ENCODE results near the gene ETFB.

ETFB gene

GRCh38 chr19:51339313-51339686 is 26.9 kb downstream of the ETFB start:
- no peak for DNase-seq (ENCODE audit: extremely low spot score)
- no peak for TF ChIP-seq LEF1 (IDR thresholded peaks at IDR 0.05; ENCODE audit: borderline replicate concordance)
- no peak for TF ChIP-seq FOXA1 (IDR thresholded peaks at IDR 0.05)
- TF ChIP-seq CTBP1 (IDR thresholded peaks at IDR 0.05; ENCODE audit: borderline replicate concordance), result no peak
- TF ChIP-seq ZNF384 (IDR thresholded peaks at IDR 0.05), result no peak
- no peak for TF ChIP-seq TARDBP (IDR thresholded peaks at IDR 0.05)
- no peak for TF ChIP-seq FOXK2 (IDR thresholded peaks at IDR 0.05)
- TF ChIP-seq SUZ12 (IDR thresholded peaks at IDR 0.05), result no peak
- TF ChIP-seq FOXM1 (IDR thresholded peaks at IDR 0.05; ENCODE audit: borderline replicate concordance), result no peak
- TF ChIP-seq ELF4 (IDR thresholded peaks at IDR 0.05), result no peak
- TF ChIP-seq NFRKB (IDR thresholded peaks at IDR 0.05), result no peak
- TF ChIP-seq BHLHE40 (IDR thresholded peaks at IDR 0.05; ENCODE audit: borderline replicate concordance), result no peak
- TF ChIP-seq HDGF (IDR thresholded peaks at IDR 0.05; ENCODE audit: borderline replicate concordance), result no peak
- ChIA-PET CTCF (interaction anchor here (0.6 to 1.1 kb wide), 2 partner anchors 27 to 42 kb away, joined by 3 to 6 read pairs; partner anchors contain the start of gene ETFB), POLR2A (interaction anchor here (0.5 to 5.9 kb wide), 7 partner anchors 10 to 55 kb away, joined by 3 to 40 read pairs (median 5); partner anchors contain the start of gene ETFB)

GRCh38 chr19:51338563-51339312 is 27.4 kb downstream of the ETFB start:
- ChIA-PET CTCF (interaction anchor here (0.6 to 1.1 kb wide), 2 partner anchors 10 to 42 kb away, joined by 3 read pairs; no protein-coding TSS in a partner anchor), POLR2A (interaction anchor here (1.0 to 5.9 kb wide), 5 partner anchors 27 to 56 kb away, joined by 3 to 40 read pairs (median 5); partner anchors contain the start of gene ETFB)
- TF ChIP-seq FOXK2 (IDR thresholded peaks at IDR 0.05), result no peak
- peak; percentile 61 for TF ChIP-seq L3MBTL2 (conservative IDR thresholded peaks at IDR 0.05)
- peak; percentile 82 for DNase-seq (ENCODE audit: extremely low spot score)

GRCh38 chr19:51337861-51338562 is 28.2 kb downstream of the ETFB start:
- DNase-seq (ENCODE audit: extremely low spot score), result no peak
- no peak for TF ChIP-seq FOXK2 (IDR thresholded peaks at IDR 0.05)
- TF ChIP-seq ZNF384 (IDR thresholded peaks at IDR 0.05), result no peak
- TF ChIP-seq FOXA1 (IDR thresholded peaks at IDR 0.05), result no peak
- TF ChIP-seq TARDBP (IDR thresholded peaks at IDR 0.05), result no peak
- TF ChIP-seq FOXM1 (IDR thresholded peaks at IDR 0.05; ENCODE audit: borderline replicate concordance), result no peak
- no peak for TF ChIP-seq CTBP1 (IDR thresholded peaks at IDR 0.05; ENCODE audit: borderline replicate concordance)
- TF ChIP-seq SP1 (IDR thresholded peaks at IDR 0.05), result no peak
- TF ChIP-seq L3MBTL2 (conservative IDR thresholded peaks at IDR 0.05), result no peak

DNA sequence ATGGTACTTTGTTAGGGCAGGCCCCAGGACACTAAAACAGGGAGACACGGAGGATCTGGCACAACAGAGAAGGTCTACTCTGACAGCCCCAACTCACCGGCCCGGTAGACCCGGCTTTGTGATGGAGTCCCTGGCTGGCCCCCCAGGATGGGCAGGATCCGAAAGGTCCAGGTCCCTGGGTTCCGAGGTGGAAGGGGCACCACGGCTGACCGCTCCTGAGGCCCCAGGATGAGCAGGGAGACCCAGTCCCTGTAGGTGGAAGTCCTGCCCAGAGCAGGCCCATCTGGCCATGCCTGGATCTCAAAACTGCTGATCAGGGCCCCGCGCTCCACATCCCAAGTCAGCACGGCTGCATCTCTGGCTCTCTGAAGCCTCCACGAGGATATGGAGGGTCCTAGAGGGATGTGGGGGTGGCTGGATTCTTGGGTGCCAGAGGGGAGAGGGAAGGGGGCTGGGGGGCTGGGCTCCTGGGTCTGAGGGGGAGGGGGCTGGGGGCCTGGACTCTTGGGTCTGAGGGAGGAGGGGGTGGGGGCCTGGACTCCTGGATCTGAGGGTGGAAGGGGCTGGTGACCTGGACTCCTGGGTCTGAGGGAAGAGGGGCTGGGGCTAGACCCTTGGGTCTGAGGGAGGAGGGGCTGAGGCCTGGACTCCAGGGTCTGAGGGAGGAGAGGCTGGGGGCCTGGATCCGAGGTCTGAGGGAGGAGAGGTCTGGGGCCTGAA is 28.9 kb downstream of the ETFB start:
- CTCF ChIA-PET, result interaction anchor here (0.6 kb wide), 1 partner anchor 41 kb away, joined by 4 read pairs; no protein-coding TSS in a partner anchor
- TF ChIP-seq ZNF384 (IDR thresholded peaks at IDR 0.05) (no peak), FOXA1 (IDR thresholded peaks at IDR 0.05) (no peak), BHLHE40 (IDR thresholded peaks at IDR 0.05; ENCODE audit: borderline replicate concordance) (no peak), FOXK2 (IDR thresholded peaks at IDR 0.05) (no peak), HDGF (IDR thresholded peaks at IDR 0.05; ENCODE audit: borderline replicate concordance) (no peak), PKNOX1 (IDR thresholded peaks at IDR 0.05) (no peak), LEF1 (IDR thresholded peaks at IDR 0.05; ENCODE audit: borderline replicate concordance) (no peak), SUZ12 (IDR thresholded peaks at IDR 0.05) (no peak), ELF4 (IDR thresholded peaks at IDR 0.05) (no peak), CTBP1 (IDR thresholded peaks at IDR 0.05; ENCODE audit: borderline replicate concordance) (no peak), ARNT (IDR thresholded peaks at IDR 0.05) (no peak), NFRKB (IDR thresholded peaks at IDR 0.05) (no peak), SP1 (IDR thresholded peaks at IDR 0.05) (no peak), TARDBP (IDR thresholded peaks at IDR 0.05) (no peak)
- POLR2A ChIA-PET, result interaction anchor here (1.0 kb wide), 1 partner anchor 58 kb away, joined by 3 read pairs; no protein-coding TSS in a partner anchor
- DNase-seq (ENCODE audit: extremely low spot score), result no peak

More at GRCh38 chr19:51337861-51338562, 28.2 kb downstream of the ETFB start:
- ChIA-PET CTCF (interaction anchor here (0.6 kb wide), 2 partner anchors 9 to 40 kb away, joined by 3 to 4 read pairs; no protein-coding TSS in a partner anchor), POLR2A (interaction anchor here (1.0 kb wide), 1 partner anchor 57 kb away, joined by 3 read pairs; no protein-coding TSS in a partner anchor)

DNA sequence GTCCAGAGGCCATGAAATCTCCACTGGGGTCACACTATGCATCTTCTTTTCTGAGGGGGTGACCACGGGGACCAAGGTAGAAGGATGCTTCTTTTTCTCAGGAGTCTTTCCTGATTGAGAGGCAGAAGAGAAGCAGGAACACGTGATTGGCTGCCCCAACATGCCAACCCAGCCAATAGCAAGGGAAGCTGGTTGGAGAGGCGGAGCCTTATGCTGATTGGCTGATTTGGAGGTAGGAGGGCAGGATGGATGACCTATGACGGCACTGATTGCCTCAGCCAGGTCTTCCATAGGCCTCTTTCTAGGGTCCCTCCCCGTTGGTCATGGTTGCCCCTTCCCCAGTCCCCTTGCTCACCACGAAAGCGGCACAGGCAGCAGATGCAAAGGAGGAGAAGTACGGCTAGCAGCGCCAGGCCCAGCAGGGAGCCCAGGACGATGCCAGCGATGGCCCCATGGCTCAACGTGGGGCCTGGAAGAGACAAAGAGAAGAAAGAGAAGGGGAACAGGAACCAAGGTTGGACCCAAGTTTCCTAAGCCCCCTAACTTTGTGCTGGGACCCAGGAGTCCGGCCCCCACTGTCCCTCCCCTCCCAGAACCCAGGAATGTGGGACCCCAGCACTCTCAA is 32.2 kb downstream of the ETFB start:
- TF ChIP-seq L3MBTL2 (conservative IDR thresholded peaks at IDR 0.05) (no peak), FOXA1 (IDR thresholded peaks at IDR 0.05) (no peak), ELF4 (IDR thresholded peaks at IDR 0.05) (no peak), LEF1 (IDR thresholded peaks at IDR 0.05; ENCODE audit: borderline replicate concordance) (no peak), SP1 (IDR thresholded peaks at IDR 0.05) (no peak), FOXM1 (IDR thresholded peaks at IDR 0.05; ENCODE audit: borderline replicate concordance) (no peak), SUZ12 (IDR thresholded peaks at IDR 0.05) (no peak)
- ChIA-PET CTCF (no interaction called here), POLR2A (no interaction called here)
- DNase-seq (ENCODE audit: extremely low spot score), result no peak

GRCh38 chr19:51331716-51332115 is 34.5 kb downstream of the ETFB start:
- no peak for DNase-seq (ENCODE audit: extremely low spot score)
- ChIA-PET POLR2A (no interaction called here), CTCF (no interaction called here)
- no peak for TF ChIP-seq BHLHE40 (IDR thresholded peaks at IDR 0.05; ENCODE audit: borderline replicate concordance)
- TF ChIP-seq FOXA1 (IDR thresholded peaks at IDR 0.05), result no peak
- no peak for TF ChIP-seq LEF1 (IDR thresholded peaks at IDR 0.05; ENCODE audit: borderline replicate concordance)
- TF ChIP-seq PKNOX1 (IDR thresholded peaks at IDR 0.05), result no peak
- TF ChIP-seq FOXM1 (IDR thresholded peaks at IDR 0.05; ENCODE audit: borderline replicate concordance), result no peak
- no peak for TF ChIP-seq ARNT (IDR thresholded peaks at IDR 0.05)
- no peak for TF ChIP-seq TARDBP (IDR thresholded peaks at IDR 0.05)
- TF ChIP-seq ELF4 (IDR thresholded peaks at IDR 0.05), result no peak
- no peak for TF ChIP-seq L3MBTL2 (conservative IDR thresholded peaks at IDR 0.05)
- no peak for TF ChIP-seq SP1 (IDR thresholded peaks at IDR 0.05)
- no peak for TF ChIP-seq ZNF384 (IDR thresholded peaks at IDR 0.05)
- no peak for TF ChIP-seq SUZ12 (IDR thresholded peaks at IDR 0.05)
- TF ChIP-seq FOXK2 (IDR thresholded peaks at IDR 0.05), result no peak
- TF ChIP-seq HDGF (IDR thresholded peaks at IDR 0.05; ENCODE audit: borderline replicate concordance), result no peak
- TF ChIP-seq CTBP1 (IDR thresholded peaks at IDR 0.05; ENCODE audit: borderline replicate concordance), result no peak

Measured in HEK293T (cell line).